Tibial artery (tissue), 4 donors: Measurements from ENCODE around the gene TEX2.

Experiments
- DNase-seq, 2 donors: peaks; one replicate each; pipeline ENCODE4 v3.0.0-alpha.2; 2019
- H3K27ac ChIP-seq, 2 donors: fragments of 200-600 bp; sonication (generic) in 1 of 2; 1 replicate in 1 of 2; 2 replicates in 1 of 2; pipeline ENCODE4 v1.5.1; 2018 to 2019; ENCODE audit warnings: mild to moderate bottlenecking in 1 of 2
- H3K27me3 ChIP-seq, 2 donors: fragments of 200-600 bp; sonication (generic) in 1 of 2; one replicate each; pipeline versions ENCODE4 v1.5.1 to v1.6.0; 2016 to 2019
- H3K36me3 ChIP-seq, 3 donors: fragments of 200-600 bp; sonication (generic) in 2 of 3; one replicate each; pipeline ENCODE4 v1.5.1; 2016 to 2019; ENCODE audit warnings: mild to moderate bottlenecking in 2 of 3
- H3K4me1 ChIP-seq, 4 donors: fragments of 200-600 bp; sonication (generic) in 2 of 4; 1 replicate in 3 of 4; 2 replicates in 1 of 4; pipeline ENCODE4 v1.5.1; 2016 to 2019
- H3K4me3 ChIP-seq, 2 donors: fragments of 200-600 bp; sonication (generic) in 1 of 2; 1 replicate in 1 of 2; 2 replicates in 1 of 2; pipeline ENCODE4 v1.5.1; 2018 to 2019; ENCODE audit warnings: mild to moderate bottlenecking in 2 of 2
- H3K9me3 ChIP-seq, 3 donors: fragments of 200-600 bp; sonication (generic) in 1 of 3; one replicate each; pipeline ENCODE4 v1.5.1; 2016 to 2019
- intact Hi-C: fragments of 100-400 bp; cut with DNase I; formaldehyde crosslinking; loops from one replicate; pipeline ENCODE4 v1.15.0; 2023; ENCODE audit warnings: low total_unique reads
- TF ChIP-seq, protein P1 (sequence below), 2 experiments: fragments of 200-600 bp in 1 of 2; fragments of 450-650 bp in 1 of 2; IDR thresholded peaks; one replicate each; pipeline ENCODE4 v1.5.1; 2017 to 2019; ENCODE audit warnings: antibody characterized with exemption in 2 of 2, mild to moderate bottlenecking in 1 of 2, moderate library complexity in 1 of 2

TEX2 gene

DNA sequence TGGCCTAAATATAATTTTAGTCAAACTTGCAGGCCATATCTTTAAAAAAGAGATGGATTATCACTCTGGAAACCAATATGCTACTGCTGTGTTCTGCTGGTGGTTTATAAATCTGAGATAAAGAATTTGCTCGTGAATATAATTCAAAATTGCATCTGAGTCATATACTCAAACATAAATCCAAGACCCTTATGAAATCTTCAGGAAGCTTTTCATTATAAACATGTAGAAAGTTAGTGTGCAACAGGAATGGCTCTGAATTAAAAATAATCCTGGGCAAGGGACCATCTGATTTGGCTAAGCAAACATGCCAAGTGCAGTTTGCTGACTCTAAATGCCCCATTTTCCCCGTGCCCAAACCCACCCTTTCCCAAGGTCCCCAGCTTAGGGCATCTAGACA is 57.3 kb downstream of the TEX2 start:
- Histone ChIP-seq H3K36me3 (no peaks in the 10 kb centered on the region), H3K27me3 (no peaks in the 10 kb centered on the region), H3K4me1 (peaks cover 0 to 23% (median 9%) of the 10 kb centered on the region in 4 donors), H3K9me3 (no peaks in the 10 kb centered on the region), H3K27ac (no peak overlapping the region), H3K4me3 (no peak overlapping the region)
- no peak for DNase-seq
- intact Hi-C loops = no loop called here
- TF ChIP-seq, protein P1, sequence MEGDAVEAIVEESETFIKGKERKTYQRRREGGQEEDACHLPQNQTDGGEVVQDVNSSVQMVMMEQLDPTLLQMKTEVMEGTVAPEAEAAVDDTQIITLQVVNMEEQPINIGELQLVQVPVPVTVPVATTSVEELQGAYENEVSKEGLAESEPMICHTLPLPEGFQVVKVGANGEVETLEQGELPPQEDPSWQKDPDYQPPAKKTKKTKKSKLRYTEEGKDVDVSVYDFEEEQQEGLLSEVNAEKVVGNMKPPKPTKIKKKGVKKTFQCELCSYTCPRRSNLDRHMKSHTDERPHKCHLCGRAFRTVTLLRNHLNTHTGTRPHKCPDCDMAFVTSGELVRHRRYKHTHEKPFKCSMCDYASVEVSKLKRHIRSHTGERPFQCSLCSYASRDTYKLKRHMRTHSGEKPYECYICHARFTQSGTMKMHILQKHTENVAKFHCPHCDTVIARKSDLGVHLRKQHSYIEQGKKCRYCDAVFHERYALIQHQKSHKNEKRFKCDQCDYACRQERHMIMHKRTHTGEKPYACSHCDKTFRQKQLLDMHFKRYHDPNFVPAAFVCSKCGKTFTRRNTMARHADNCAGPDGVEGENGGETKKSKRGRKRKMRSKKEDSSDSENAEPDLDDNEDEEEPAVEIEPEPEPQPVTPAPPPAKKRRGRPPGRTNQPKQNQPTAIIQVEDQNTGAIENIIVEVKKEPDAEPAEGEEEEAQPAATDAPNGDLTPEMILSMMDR (IDR thresholded peaks at IDR 0.05) = no peak

DNA sequence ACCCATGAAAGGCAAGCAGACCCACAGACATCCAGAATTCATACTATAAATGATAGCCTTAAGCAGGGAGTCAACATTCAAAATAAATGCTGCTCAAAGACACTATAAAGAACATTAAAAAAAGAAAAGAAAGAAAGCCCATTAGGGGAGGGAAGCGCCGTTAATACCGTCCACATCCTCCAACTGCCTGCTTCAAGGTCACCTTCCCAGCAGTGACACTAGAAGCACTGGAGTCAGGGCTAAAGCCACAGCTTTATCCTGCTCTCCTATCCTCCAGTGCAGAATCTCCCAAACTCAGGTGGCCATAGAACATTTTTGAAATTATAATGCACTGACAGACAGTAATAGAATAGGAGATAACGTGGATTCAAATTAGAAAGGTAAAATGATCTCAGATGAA is 59.4 kb downstream of the TEX2 start:
- Histone ChIP-seq H3K27me3 (no peaks in the 10 kb centered on the region), H3K27ac (no peak overlapping the region), H3K4me1 (peaks cover 0 to 28% (median 9%) of the 10 kb centered on the region in 4 donors), H3K4me3 (no peak overlapping the region), H3K9me3 (no peaks in the 10 kb centered on the region), H3K36me3 (no peaks in the 10 kb centered on the region)
- intact Hi-C loops = no loop called here
- no peak for DNase-seq
- TF ChIP-seq, protein P1 (IDR thresholded peaks at IDR 0.05) = no peak

DNA sequence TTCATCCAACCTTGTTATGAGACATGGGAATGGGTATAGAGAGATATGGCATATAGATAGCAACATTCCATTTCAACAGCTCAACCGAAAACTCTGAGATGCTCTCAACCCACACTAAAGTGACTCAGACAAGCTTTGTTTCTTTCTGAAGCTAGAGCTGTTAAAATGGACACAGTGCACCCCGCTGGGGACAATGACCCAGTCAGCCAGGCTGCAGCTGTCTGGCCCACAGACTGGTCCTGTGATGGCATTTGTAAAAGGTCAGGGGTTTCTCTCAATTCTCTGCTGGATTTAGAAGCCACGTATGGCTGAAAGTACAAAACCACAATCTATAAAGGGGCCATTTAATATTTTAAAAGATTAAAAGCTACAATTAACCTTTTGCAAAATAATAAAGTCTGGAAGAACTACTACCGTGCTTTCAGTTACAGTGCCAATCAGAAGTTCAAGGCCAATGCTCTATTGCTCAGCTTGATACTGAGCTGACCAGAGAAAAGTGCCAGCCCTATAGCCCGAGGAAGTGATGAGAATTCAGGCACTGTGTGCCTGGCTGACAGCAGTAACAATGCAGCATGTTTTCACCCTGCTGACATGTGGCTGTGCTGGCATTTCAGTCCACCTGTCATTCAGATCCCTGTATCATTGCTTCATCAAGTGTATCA is 60.2 kb downstream of the TEX2 start:
- Histone ChIP-seq H3K4me3 (no peak overlapping the region), H3K27me3 (no peaks in the 10 kb centered on the region), H3K9me3 (no peaks in the 10 kb centered on the region), H3K27ac (no peak overlapping the region), H3K4me1 (peaks cover 0 to 28% (median 9%) of the 10 kb centered on the region in 4 donors), H3K36me3 (no peaks in the 10 kb centered on the region)
- TF ChIP-seq, protein P1 (IDR thresholded peaks at IDR 0.05) = no peak
- intact Hi-C loops = no loop called here
- DNase-seq = no peak

DNA sequence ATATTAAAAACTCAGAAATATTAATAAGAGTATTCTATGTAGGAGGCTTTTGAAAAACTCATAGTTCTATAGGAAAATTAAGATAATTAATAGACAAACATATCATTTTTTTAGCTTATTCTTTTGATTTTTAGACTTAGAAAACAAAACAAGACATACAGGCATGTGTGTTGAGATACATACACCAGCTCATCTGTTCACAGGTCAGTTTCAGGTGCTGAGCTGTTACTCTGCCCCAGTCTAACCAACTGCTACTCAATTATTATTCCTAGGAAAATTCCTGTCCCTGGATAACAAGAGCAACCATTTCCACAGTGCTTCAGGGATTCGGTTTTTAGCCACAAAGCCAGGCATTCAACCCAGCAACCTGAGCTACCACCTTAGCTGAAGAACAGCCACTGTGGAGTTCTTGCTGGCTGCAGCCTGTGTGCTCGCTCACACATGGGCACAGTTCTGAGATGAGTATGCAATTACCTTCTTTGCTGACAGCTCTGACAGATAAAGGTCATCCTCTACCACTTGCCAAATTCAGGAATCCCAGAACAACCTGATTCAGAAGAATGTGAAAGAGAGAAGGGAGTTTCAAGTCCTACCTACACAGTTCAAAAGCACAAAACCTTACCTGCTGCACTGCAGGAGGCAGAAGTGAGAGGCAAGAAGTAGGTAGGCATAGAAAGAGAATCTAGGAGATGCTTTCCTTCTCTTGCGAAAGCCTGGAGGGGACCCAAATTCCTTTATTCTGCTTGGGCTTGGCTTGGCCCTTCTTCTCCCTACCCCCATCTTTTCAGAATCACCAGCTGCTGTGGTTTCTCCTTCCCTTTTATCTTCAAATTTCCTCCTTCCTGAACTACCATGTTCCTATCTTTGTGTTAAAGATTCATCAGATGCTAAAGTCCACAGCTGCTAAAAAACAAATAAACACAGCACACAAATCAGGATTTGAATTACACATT is 62.7 kb downstream of the TEX2 start:
- no peaks in the 10 kb centered on the region for H3K9me3 ChIP-seq
- no peak overlapping the region for H3K4me3 ChIP-seq
- TF ChIP-seq, protein P1 (IDR thresholded peaks at IDR 0.05) = no peak
- H3K4me1 ChIP-seq = peaks cover 0 to 18% (median 4%) of the 10 kb centered on the region in 4 donors
- H3K36me3 ChIP-seq = no peaks in the 10 kb centered on the region
- intact Hi-C loops = no loop called here
- H3K27ac ChIP-seq = no peak overlapping the region
- DNase-seq = no peak
- no peaks in the 10 kb centered on the region for H3K27me3 ChIP-seq

DNA sequence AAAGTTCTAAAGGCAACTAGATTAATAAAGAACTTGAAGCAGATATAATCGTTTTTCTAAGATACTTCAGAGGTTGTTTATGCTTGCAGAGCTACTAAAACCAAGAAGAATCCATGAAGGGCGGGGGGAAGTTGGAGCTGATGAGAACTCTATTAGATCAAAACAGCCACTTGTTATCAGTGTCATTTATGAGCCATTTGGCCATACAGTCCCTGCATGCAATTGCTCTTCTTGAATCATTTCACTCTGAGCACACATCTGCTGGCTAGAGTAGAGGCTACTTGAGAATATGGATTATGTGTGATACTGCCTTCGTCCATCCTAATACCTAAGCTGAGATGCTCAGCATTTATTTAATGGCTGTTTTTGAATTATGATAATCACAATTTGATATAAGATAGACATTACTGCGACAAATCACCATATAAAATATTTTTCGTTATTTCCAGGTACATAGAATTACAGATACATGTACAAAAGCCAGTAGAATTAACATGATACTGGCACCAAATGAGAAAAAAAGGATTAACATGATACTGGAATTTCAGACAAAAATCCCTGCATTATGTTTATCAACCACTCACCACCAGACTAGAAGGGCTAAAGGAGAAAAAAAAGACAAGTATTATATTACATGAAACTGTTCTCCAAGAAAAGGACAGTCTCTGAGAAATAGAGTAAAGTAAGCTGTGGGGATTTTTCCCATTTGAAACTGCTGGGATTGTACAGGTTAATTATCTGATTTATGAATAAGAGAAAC is 64.5 kb downstream of the TEX2 start:
- H3K27me3 ChIP-seq = no peaks in the 10 kb centered on the region
- H3K4me1 ChIP-seq = peaks cover 0 to 15% (median 4%) of the 10 kb centered on the region in 4 donors
- no peak overlapping the region for H3K4me3 ChIP-seq
- H3K9me3 ChIP-seq = no peaks in the 10 kb centered on the region
- no peak overlapping the region for H3K27ac ChIP-seq
- TF ChIP-seq, protein P1 (IDR thresholded peaks at IDR 0.05) = no peak
- H3K36me3 ChIP-seq = peaks cover 0 to under 1% (median 0%) of the 10 kb centered on the region in 3 donors
- intact Hi-C loops = no loop called here
- no peak for DNase-seq
